NOMO-1 treated with DMSO at 0.1 percent for 48 hours (cell line): ENCODE results near the gene P4HA2.
"Not testable (repeated sequence)": the region's sequence is repeated elsewhere in the genome, so short reads cannot be mapped to it uniquely, and the experiment has no call there.

Experiments used
- DNase-seq: peaks from one replicate; lab custom pipeline; 2025; ENCODE audit not compliant: unreplicated experiment; lab: John Stamatoyannopoulos, UW

The P4HA2 gene

DNA sequence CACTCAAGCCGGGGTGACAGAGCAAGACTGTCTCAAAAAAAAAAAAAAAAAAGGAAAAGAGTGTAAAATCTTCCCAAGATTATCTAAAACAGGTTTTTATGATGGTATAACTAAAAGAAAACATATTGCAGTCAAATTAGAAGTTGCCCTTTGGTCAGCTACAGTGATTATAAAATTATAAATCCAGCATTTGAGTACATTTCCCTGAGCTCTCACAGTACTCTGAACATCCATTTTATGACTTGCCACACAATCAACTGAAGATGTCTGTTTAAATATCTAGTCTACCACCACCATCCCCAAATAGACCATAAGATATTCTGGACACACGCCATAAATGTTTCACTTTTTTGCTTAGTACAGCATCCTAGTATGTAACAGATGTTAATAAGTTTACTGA is 77.1 kb downstream of the P4HA2 start:
- DNase-seq = no peak

DNA sequence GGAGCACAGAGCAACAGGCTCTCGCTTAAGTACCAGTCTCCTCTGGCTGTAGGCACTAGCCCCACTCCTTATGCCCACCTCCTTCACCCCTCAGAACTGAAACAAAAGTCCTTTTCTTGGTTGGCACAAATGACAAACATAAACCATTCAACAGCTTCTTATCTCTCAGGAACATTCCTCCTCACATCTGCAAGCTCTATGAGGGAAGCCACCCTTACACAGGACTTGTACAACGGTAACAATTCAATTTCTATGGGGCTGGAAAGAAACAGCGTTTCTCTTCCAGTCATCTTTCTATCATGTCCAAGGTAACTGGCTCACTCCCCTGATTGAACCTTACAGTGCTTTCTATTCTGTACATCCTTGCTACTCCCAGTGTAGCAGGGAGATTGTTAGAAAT is 80.0 kb downstream of the P4HA2 start:
- DNase-seq = no peak

DNA sequence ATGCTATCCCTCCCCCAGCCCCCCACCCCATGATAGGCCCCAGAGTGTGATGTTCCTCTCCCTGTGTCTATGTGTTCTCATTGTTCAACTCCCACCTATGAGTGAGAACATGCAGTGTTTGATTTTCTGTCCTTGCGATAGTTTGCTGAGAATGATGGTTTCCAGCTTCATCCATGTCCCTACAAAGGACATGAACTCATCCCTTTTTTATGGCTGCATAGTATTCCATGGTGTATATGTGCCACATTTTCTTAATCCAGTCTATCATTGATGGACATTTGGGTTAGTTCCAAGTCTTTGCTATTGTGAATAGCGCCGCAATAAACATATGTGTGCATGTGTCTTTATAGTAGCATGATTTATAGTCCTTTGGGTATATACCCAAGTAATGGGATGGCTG is 82.3 kb downstream of the P4HA2 start:
- DNase-seq = not testable (repeated sequence)

DNA sequence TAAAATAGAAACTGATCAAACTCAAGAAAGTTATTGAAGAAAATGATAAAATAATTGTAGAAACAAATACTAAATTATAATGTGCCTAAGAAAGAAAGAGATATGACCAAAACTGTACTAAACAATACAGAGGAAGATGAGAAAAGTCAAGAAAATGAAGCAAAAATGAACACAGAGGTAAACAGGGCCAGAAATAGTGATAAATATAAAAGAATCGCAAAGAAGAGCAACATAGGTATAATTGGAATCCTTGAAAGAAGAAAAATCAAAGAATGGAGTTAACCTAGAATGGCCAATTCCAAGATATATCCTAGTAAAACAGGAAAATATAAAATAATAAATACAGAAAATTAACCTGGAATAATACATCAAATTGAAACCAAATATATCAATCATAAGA is 84.5 kb downstream of the P4HA2 start:
- no peak for DNase-seq

DNA sequence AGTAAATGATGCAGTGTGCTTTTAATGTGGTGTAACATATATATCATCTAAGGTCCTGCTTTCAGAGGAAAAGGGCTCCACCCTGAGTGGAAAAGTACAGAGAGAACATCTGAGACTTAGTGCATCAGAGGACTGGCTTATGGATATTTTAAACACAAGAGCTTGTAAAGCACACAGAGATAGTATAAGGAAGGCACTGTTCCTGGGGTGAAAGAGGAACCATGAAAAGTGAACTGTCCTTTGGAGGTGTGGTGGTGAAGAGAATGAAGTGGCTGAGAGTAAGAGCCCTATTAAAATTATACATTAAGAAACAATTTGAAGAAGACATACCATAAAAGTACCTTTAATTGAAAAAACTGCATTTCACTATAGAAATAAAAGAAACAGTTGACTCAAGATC is 85.2 kb downstream of the P4HA2 start:
- DNase-seq = peak; percentile 23
